Left lung (tissue), 10 donors: ENCODE results near the gene MYO9A. TPM values are rescaled to one million over a fixed set of nuclear protein-coding genes. Genes with fewer than 3 reads are reported as not detected.

Source experiments
- ATAC-seq: fragments of 200-7000 bp; cut with Tn5 transposase; one replicate; pipeline ENCODE4 v1.9.1; 2020; ENCODE audit warnings: moderate library complexity
- DNase-seq, 4 donors: peaks; one replicate each; pipeline ENCODE4 v3.0.0-alpha.2; 2013 to 2020
- H3K27ac ChIP-seq, 2 donors: fragments of 200-600 bp; sonication (generic) in 1 of 2; one replicate each; pipeline versions ENCODE4 v1.5.0 to v1.8.0; 2020 to 2021
- H3K27me3 ChIP-seq, 2 donors: fragments of 200-600 bp; sonication (generic) in 1 of 2; one replicate each; pipeline versions ENCODE4 v1.5.0 to v1.8.0; 2020 to 2021
- H3K36me3 ChIP-seq, 2 donors: fragments of 200-600 bp; sonication (generic) in 1 of 2; one replicate each; pipeline versions ENCODE4 v1.5.0 to v1.8.0; 2020 to 2021
- H3K4me1 ChIP-seq, 2 donors: fragments of 200-600 bp; one replicate each; pipeline ENCODE4 v1.8.0; 2021
- H3K4me3 ChIP-seq, 2 donors: fragments of 200-600 bp; sonication (generic) in 1 of 2; one replicate each; pipeline versions ENCODE4 v1.5.0 to v1.8.0; 2020 to 2021; ENCODE audit warnings: mild to moderate bottlenecking in 1 of 2
- H3K9me3 ChIP-seq, 2 donors: fragments of 200-600 bp; sonication (generic) in 1 of 2; one replicate each; pipeline versions ENCODE4 v1.5.0 to v1.8.0; 2020 to 2021
- CTCF ChIP-seq, 2 donors: fragments of 200-600 bp; sonication (generic) in 1 of 2; IDR thresholded peaks; one replicate each; pipeline versions ENCODE4 v1.5.0 to v1.8.0; 2021; ENCODE audit warnings: antibody characterized with exemption in 2 of 2
- intact Hi-C, 2 donors: fragments of 100-400 bp; cut with DNase I; formaldehyde crosslinking; loops; one replicate each; pipeline versions ENCODE4 v1.11.2 to v1.14.2; 2022
- polyA plus RNA-seq, 6 donors: library from polyadenylated mRNA; unstranded; fragments of 120-200 nt; gene quantifications; one replicate each; pipeline ENCODE4 v1.2.1, GENCODE V29; 2013; ENCODE audit not compliant: insufficient read length in 6 of 6
- total RNA-seq, 2 donors: library from RNA; stranded (reverse); fragmentation: NEBNext Ultra II Directional; extraction: Animal tissue kit (Norgen Biotek cat#: 25700); gene quantifications; one replicate each; pipeline ENCODE4 v1.2.1, GENCODE V29; 2021
- donor health status: DM: no; HTN: yes; CAD: no.
- donor health status: DM: no; HTN: no; CAD: no.

Gene MYO9A
- total and polyA plus RNA-seq, 8 donors, result 30.8 to 67.4 (median 41.4) TPM

GRCh38 chr15:71973366-71973765, 144.6 kb downstream of the MYO9A start:
- Histone ChIP-seq H3K9me3 (no peaks in the 10 kb centered on the region), H3K36me3 (peaks cover 0 to 18% of the 10 kb centered on the region in 2 donors), H3K4me1 (no peaks in the 10 kb centered on the region), H3K4me3 (no peak overlapping the region), H3K27me3 (no peaks in the 10 kb centered on the region), H3K27ac (no peak overlapping the region)
- TF ChIP-seq CTCF (IDR thresholded peaks at IDR 0.05), result no peak
- no peak for ATAC-seq
- DNase-seq, result no peak
- intact Hi-C loops, result no loop called here

- Histone ChIP-seq H3K36me3 (peaks cover 0 to 8% of the 10 kb centered on the region in 2 donors), H3K4me3 (no peak overlapping the region), H3K27me3 (no peaks in the 10 kb centered on the region), H3K4me1 (no peaks in the 10 kb centered on the region), H3K27ac (no peak overlapping the region), H3K9me3 (no peaks in the 10 kb centered on the region)
- ATAC-seq (no peak), DNase-seq (peak in 1 of 4 donors; percentile 22)
- TF ChIP-seq CTCF (IDR thresholded peaks at IDR 0.05), result no peak
- intact Hi-C loops, result no loop called here
These were observed 146.0 kb downstream of the MYO9A start for GRCh38 chr15:71971905-71972304.

GRCh38 chr15:71970435-71970834, 147.5 kb downstream of the MYO9A start:
- DNase-seq, result no peak
- ATAC-seq, result no peak
- no peak overlapping the region for H3K27ac ChIP-seq
- H3K4me3 ChIP-seq, result no peak overlapping the region
- H3K9me3 ChIP-seq, result no peaks in the 10 kb centered on the region
- no peak for TF ChIP-seq CTCF (IDR thresholded peaks at IDR 0.05)
- H3K27me3 ChIP-seq, result no peaks in the 10 kb centered on the region
- no peaks in the 10 kb centered on the region for H3K4me1 ChIP-seq
- intact Hi-C loops, result no loop called here
- peaks cover 0 to 8% of the 10 kb centered on the region in 2 donors for H3K36me3 ChIP-seq

GRCh38 chr15:71962537-71962936, 155.4 kb downstream of the MYO9A start:
- Histone ChIP-seq H3K9me3 (no peaks in the 10 kb centered on the region), H3K4me3 (no peak overlapping the region), H3K27me3 (no peaks in the 10 kb centered on the region), H3K36me3 (peaks cover 0 to 6% of the 10 kb centered on the region in 2 donors), H3K27ac (no peak overlapping the region), H3K4me1 (no peaks in the 10 kb centered on the region)
- ATAC-seq, result no peak
- DNase-seq, result no peak
- TF ChIP-seq CTCF (IDR thresholded peaks at IDR 0.05), result no peak
- intact Hi-C loops, result no loop called here

GRCh38 chr15:71957026-71957425, 160.9 kb downstream of the MYO9A start:
- DNase-seq, result no peak
- H3K9me3 ChIP-seq, result no peaks in the 10 kb centered on the region
- H3K27ac ChIP-seq, result no peak overlapping the region
- H3K36me3 ChIP-seq, result peaks cover 0 to 11% of the 10 kb centered on the region in 2 donors
- TF ChIP-seq CTCF (IDR thresholded peaks at IDR 0.05), result no peak
- no peak for ATAC-seq
- no peaks in the 10 kb centered on the region for H3K4me1 ChIP-seq
- intact Hi-C loops, result no loop called here
- no peak overlapping the region for H3K4me3 ChIP-seq
- H3K27me3 ChIP-seq, result no peaks in the 10 kb centered on the region
